Endothelial cell of umbilical vein (primary cell): Measurements from ENCODE around the gene YIPF2.

Experiments
- CTCF ChIP-seq, 2 donors: IDR thresholded peaks; 1 replicate in 1 of 2; 2 replicates in 1 of 2; pipeline ENCODE4 v1.5.1; 2011; ENCODE audit warnings: low read length in 2 of 2, mild to moderate bottlenecking in 2 of 2, moderate library complexity in 2 of 2, control low read depth in 1 of 2, inconsistent platforms in 1 of 2, low read depth in 1 of 2; ENCODE audit not compliant: insufficient read depth in 1 of 2; ENCODE audit errors: extremely low read depth in 1 of 2
- JUN ChIP-seq: IDR thresholded peaks from 2 replicates; pipeline ENCODE4 v1.6.1; 2011; ENCODE audit warnings: borderline replicate concordance, low read depth; ENCODE audit not compliant: insufficient read length, insufficient read depth
- POLR2A ChIP-seq: IDR thresholded peaks from 2 replicates; pipeline ENCODE4 v1.6.1; 2012; ENCODE audit warnings: low read depth, mild to moderate bottlenecking, control low read depth, low read length
- POLR2AphosphoS5 ChIP-seq: IDR thresholded peaks from 2 replicates; pipeline ENCODE4 v1.6.1; 2012; ENCODE audit warnings: low read depth, mild to moderate bottlenecking, control low read depth, low read length, moderate library complexity; ENCODE audit not compliant: insufficient read depth

GRCh38 chr19:10912619-10913018 is 15.8 kb downstream of the YIPF2 start:
- no peak for TF ChIP-seq CTCF (IDR thresholded peaks at IDR 0.05; ENCODE audit: extremely low read depth in 1 of 2, insufficient read depth in 1 of 2, low read depth in 1 of 2, low read length in 2 of 2)
- no peak for TF ChIP-seq POLR2AphosphoS5
- TF ChIP-seq POLR2A = no peak
- TF ChIP-seq JUN = no peak
